A673 (cell line): ENCODE measurements around the gene RSRC1. TPM values are rescaled to one million over a fixed set of nuclear protein-coding genes. Genes with fewer than 3 reads are reported as not detected.

Experiments used
- BruUV-seq: library from RNA; stranded (reverse); fragments of 400-500 nt; replicated peaks from 2 replicates; lab custom pipeline; 2021; lab: Mats Ljungman, UMichigan
- CTCF ChIA-PET: fragments of 300-600 bp; sonication (Branson Sonifier 250); formaldehyde crosslinking; loops from one replicate; lab custom pipeline; 2022; ENCODE audit warnings: antibody characterized with exemption; lab: Charles Lee
- POLR2A ChIA-PET: fragments of 300-600 bp; sonication (Branson Sonifier 250); formaldehyde crosslinking; loops from one replicate; lab custom pipeline; 2022; ENCODE audit warnings: antibody characterized with exemption; ENCODE audit not compliant: low non-redundant PET; lab: Charles Lee
- DNase-seq: peaks from one replicate; pipeline ENCODE4 v3.0.0-alpha.2; 2015; ENCODE audit warnings: low spot score
- H3K27ac ChIP-seq: fragments of 200-600 bp; sonication (generic); 2 replicates; pipeline ENCODE4 v1.5.1; 2016; ENCODE audit warnings: mixed run types, low read depth, mild to moderate bottlenecking, mixed read lengths, antibody characterized with exemption, low read length; ENCODE audit not compliant: poor library complexity, severe bottlenecking
- H3K27me3 ChIP-seq: fragments of 200-600 bp; sonication (generic); replicated peaks from 2 replicates; pipeline ENCODE4 v1.6.1; 2017; ENCODE audit warnings: mixed run types, low read depth, mild to moderate bottlenecking, mixed read lengths, antibody characterized with exemption, low read length; ENCODE audit not compliant: insufficient read depth, poor library complexity
- H3K36me3 ChIP-seq: fragments of 200-600 bp; sonication (generic); 2 replicates; pipeline ENCODE4 v1.6.1; 2016; ENCODE audit warnings: mixed run types, mild to moderate bottlenecking, mixed read lengths, antibody characterized with exemption, low read length; ENCODE audit not compliant: insufficient read depth, poor library complexity, severe bottlenecking
- H3K4me1 ChIP-seq: fragments of 200-600 bp; sonication (generic); 2 replicates; pipeline ENCODE4 v1.6.1; 2017; ENCODE audit warnings: mixed run types, mild to moderate bottlenecking, mixed read lengths, antibody characterized with exemption, low read length; ENCODE audit not compliant: insufficient read depth, poor library complexity, severe bottlenecking
- H3K4me3 ChIP-seq: fragments of 200-600 bp; sonication (generic); 2 replicates; pipeline ENCODE4 v1.5.1; 2016; ENCODE audit warnings: low read depth, mixed run types, mild to moderate bottlenecking, mixed read lengths, low read length; ENCODE audit not compliant: poor library complexity, severe bottlenecking
- H3K9me3 ChIP-seq: fragments of 200-600 bp; sonication (generic); 2 replicates; pipeline ENCODE4 v1.6.1; 2016; ENCODE audit warnings: mixed run types, low read depth, mild to moderate bottlenecking, mixed read lengths, antibody characterized with exemption, low read length; ENCODE audit not compliant: poor library complexity, severe bottlenecking
- EZH2 ChIP-seq: fragments of 200-600 bp; sonication (generic); IDR thresholded peaks from 2 replicates; pipeline ENCODE4 v1.6.1; 2017; ENCODE audit warnings: borderline replicate concordance, low read depth, mild to moderate bottlenecking, mixed read lengths, antibody characterized with exemption, low read length; ENCODE audit not compliant: poor library complexity, severe bottlenecking
- intact Hi-C: fragments of 100-400 bp; cut with micrococcal nuclease; formaldehyde crosslinking; loops from one replicate; pipeline ENCODE4 v1.10.0; 2022; ENCODE audit not compliant: unreplicated experiment
- total RNA-seq: library from RNA; stranded (reverse); gene quantifications from 2 replicates; pipeline ENCODE4 v1.2.3, GENCODE V29; 2021
- TF ChIP-seq, protein P1 (sequence below): fragments of 300-800, 200-600 bp; sonication (generic); conservative IDR thresholded peaks from 2 replicates; pipeline ENCODE4 v1.5.1; 2017; ENCODE audit warnings: low read depth, mild to moderate bottlenecking, antibody characterized with exemption, low read length, moderate library complexity, mixed read lengths

RSRC1 gene
- total RNA-seq, 1 experiment from 2014 or later = 59.4 TPM

GRCh38 chr3:158086776-158087175 lies 23.1 kb upstream of the RSRC1 start:
- TF ChIP-seq, protein P1, sequence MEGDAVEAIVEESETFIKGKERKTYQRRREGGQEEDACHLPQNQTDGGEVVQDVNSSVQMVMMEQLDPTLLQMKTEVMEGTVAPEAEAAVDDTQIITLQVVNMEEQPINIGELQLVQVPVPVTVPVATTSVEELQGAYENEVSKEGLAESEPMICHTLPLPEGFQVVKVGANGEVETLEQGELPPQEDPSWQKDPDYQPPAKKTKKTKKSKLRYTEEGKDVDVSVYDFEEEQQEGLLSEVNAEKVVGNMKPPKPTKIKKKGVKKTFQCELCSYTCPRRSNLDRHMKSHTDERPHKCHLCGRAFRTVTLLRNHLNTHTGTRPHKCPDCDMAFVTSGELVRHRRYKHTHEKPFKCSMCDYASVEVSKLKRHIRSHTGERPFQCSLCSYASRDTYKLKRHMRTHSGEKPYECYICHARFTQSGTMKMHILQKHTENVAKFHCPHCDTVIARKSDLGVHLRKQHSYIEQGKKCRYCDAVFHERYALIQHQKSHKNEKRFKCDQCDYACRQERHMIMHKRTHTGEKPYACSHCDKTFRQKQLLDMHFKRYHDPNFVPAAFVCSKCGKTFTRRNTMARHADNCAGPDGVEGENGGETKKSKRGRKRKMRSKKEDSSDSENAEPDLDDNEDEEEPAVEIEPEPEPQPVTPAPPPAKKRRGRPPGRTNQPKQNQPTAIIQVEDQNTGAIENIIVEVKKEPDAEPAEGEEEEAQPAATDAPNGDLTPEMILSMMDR = no peak
- no peak for TF ChIP-seq EZH2
- H3K4me1 ChIP-seq = no peaks in the 10 kb centered on the region
- no peak for DNase-seq
- no peak overlapping the region for H3K4me3 ChIP-seq
- no TSS peak for BruUV-seq
- peaks cover 10% of the 10 kb centered on the region for H3K27me3 ChIP-seq
- intact Hi-C loops = no loop called here
- H3K36me3 ChIP-seq = no peaks in the 10 kb centered on the region
- ChIA-PET CTCF (no interaction called here), POLR2A (no interaction called here)
- no peaks in the 10 kb centered on the region for H3K9me3 ChIP-seq
- no peak overlapping the region for H3K27ac ChIP-seq

GRCh38 chr3:158091531-158091930 lies 18.4 kb upstream of the RSRC1 start:
- H3K9me3 ChIP-seq = no peaks in the 10 kb centered on the region
- H3K27ac ChIP-seq = no peak overlapping the region
- intact Hi-C loops = loop anchor here (10.0 kb wide), 1 partner anchor 443 kb away; no protein-coding TSS in a partner anchor
- ChIA-PET CTCF (no interaction called here), POLR2A (no interaction called here)
- DNase-seq = no peak
- TF ChIP-seq, protein P1 = no peak
- TF ChIP-seq EZH2 = no peak
- no TSS peak for BruUV-seq
- H3K4me3 ChIP-seq = no peak overlapping the region
- no peaks in the 10 kb centered on the region for H3K4me1 ChIP-seq
- no peaks in the 10 kb centered on the region for H3K36me3 ChIP-seq
- H3K27me3 ChIP-seq = no peaks in the 10 kb centered on the region

DNA sequence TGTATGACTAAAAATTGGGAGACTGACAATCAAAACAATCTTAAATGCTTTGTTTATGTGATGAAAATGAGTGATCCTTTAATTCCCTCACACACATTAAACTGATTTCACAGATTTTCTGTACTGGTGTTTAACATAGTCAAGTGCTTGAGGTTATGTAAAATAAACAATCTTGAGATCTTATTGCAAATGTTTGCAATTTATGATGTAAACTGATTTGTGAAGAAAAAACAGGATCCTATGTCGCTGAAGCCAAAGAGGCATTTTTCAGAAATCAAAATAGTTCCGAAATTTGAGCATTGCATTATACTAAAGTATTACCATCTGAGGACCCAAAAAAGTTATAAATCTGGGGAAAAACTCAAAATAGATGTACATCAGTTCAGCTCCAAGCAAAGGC lies 16.4 kb upstream of the RSRC1 start:
- Histone ChIP-seq H3K36me3 (no peaks in the 10 kb centered on the region), H3K9me3 (no peaks in the 10 kb centered on the region), H3K27me3 (peaks cover 4% of the 10 kb centered on the region), H3K27ac (no peak overlapping the region), H3K4me1 (no peaks in the 10 kb centered on the region), H3K4me3 (no peak overlapping the region)
- no peak for TF ChIP-seq EZH2
- TF ChIP-seq, protein P1 = no peak
- intact Hi-C loops = loop anchor here (10.0 kb wide), 1 partner anchor 441 kb away; no protein-coding TSS in a partner anchor
- BruUV-seq = no TSS peak
- no peak for DNase-seq
- CTCF ChIA-PET = no interaction called here
- POLR2A ChIA-PET = no interaction called here
